Esophagus squamous epithelium (tissue), 4 donors: ENCODE measurements around the gene MAN2A1.

Experiments used
- CTCF ChIP-seq, 6 experiments: fragments of 450-650 bp in 4 of 6; fragments of 200-600 bp in 2 of 6; sonication (generic) in 2 of 6; IDR thresholded peaks; one replicate each; pipeline ENCODE4 v1.5.1; 2016 to 2019; ENCODE audit warnings: antibody characterized with exemption in 6 of 6, mild to moderate bottlenecking in 4 of 6, moderate library complexity in 4 of 6
- POLR2A ChIP-seq, 4 donors: fragments of 450-650 bp; IDR thresholded peaks; one replicate each; pipeline ENCODE4 v1.6.1; 2017; ENCODE audit warnings: antibody characterized with exemption in 4 of 4, mild to moderate bottlenecking in 4 of 4, moderate library complexity in 3 of 4

DNA sequence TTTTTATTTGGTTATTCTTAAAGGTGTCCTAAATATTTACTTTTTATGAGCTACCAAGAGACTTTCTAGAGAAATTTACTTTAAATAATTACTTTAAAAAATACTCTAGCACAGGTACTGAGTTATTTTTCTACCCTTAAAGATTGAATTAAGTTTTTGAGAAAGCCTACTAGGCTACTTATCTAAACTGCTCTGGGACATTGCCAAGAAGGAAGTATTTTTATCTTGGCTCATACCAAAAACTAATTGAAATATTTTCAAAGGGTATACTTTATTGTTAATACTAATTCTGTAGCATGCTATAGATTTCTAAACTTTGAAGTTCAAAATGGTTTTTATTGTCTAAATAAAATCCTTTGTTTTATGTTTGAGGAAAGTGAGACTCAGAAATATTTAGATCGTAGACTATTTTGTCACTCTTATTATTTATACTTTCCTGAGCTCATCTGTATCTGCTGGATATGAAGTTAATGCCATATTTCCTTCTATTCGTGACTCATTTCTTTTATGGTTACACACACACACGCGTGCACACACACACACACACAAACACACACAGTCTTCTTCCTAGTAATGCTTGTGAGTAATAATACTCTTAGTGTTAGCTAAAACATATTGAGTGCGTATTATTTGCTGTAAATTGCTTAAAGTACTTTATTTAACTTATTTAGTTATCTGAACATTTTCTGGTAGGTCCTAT is 89.5 kb downstream of the MAN2A1 start:
- no peak for TF ChIP-seq CTCF (IDR thresholded peaks at IDR 0.05)
- no peak for TF ChIP-seq POLR2A (IDR thresholded peaks at IDR 0.05)
